Activated CD4-positive, alpha-beta T cell treated with anti-CD3 and anti-CD28 coated beads for 4 hours (primary cell): ENCODE measurements around the gene NPAP1.
"Not testable (repeated sequence)": the region's sequence is repeated elsewhere in the genome, so short reads cannot be mapped to it uniquely, and the experiment has no call there.

Experiments
- DNase-seq, 2 donors: peaks; one replicate each; pipeline ENCODE4 v3.0.0-alpha.2; 2020

Gene NPAP1, protein sequence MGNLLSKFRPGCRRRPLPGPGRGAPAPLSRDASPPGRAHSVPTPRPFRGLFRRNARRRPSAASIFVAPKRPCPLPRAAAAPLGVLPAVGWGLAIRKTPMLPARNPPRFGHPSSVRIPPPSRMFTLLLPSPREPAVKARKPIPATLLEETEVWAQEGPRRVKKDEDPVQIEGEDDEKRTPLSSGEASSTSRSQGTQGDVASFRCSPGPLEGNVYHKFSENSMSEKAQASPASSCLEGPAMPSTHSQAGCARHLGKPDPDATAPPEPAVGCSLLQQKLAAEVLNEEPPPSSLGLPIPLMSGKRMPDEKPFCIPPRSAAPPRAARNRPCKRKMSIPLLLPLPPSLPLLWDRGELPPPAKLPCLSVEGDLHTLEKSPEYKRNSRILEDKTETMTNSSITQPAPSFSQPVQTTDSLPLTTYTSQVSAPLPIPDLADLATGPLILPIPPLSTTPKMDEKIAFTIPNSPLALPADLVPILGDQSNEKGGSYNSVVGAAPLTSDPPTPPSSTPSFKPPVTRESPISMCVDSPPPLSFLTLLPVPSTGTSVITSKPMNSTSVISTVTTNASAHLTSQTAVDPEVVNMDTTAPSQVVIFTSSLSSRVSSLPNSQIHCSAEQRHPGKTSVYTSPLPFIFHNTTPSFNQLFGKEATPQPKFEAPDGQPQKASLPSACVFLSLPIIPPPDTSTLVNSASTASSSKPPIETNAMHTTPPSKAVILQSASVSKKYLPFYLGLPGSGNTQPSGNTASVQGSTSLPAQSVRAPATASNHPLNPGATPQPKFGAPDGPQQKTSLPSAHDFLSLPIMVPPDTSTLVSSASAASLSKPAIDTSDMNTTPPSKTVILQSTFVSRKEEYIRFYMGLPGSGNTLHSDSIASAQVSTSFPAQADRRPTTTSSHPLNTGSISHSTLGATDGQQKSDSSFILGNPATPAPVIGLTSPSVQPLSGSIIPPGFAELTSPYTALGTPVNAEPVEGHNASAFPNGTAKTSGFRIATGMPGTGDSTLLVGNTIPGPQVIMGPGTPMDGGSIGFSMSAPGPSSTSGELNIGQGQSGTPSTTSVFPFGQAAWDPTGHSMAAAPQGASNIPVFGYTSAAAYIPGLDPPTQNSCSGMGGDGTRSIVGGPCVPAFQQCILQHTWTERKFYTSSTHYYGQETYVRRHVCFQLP

DNA sequence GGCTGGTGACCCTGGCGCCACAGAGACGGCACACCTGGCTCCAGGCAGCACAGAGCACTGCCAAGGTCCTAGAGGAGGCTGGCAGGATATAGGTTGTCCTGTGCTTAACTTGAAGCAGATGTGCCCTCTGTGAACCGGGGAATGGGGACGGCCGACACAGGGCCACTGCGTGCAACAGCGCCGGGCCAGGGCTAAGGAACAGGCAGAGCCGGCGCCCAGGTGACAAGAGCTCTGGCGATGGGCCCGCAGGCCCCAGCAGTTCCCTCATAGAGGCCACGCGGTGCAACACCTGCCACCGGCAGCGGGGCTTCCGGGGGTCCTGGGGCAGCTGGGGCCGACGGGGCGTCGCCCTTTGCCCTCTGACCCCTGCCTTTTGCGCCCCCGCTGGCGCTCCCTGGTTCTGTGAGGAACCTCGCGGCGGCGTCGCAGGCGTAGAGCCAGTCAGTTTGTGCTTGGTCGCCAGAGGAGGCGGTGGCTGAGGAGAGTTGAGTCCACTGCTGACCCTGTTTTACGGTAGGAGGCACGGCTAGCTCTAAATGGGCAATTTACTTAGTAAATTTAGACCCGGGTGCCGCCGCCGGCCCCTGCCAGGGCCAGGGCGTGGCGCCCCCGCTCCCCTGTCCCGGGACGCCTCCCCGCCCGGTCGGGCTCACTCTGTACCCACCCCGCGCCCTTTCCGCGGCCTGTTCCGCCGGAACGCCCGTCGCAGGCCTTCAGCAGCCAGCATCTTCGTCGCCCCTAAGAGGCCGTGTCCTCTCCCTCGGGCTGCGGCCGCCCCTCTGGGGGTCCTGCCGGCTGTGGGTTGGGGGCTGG is at the start of gene NPAP1:
Gene NPAP1 (plus strand): TSS at position 444 of the 813 bp plus-strand sequence. CDS start 93 bp downstream, at position 537.
- DNase-seq: no peak

DNA sequence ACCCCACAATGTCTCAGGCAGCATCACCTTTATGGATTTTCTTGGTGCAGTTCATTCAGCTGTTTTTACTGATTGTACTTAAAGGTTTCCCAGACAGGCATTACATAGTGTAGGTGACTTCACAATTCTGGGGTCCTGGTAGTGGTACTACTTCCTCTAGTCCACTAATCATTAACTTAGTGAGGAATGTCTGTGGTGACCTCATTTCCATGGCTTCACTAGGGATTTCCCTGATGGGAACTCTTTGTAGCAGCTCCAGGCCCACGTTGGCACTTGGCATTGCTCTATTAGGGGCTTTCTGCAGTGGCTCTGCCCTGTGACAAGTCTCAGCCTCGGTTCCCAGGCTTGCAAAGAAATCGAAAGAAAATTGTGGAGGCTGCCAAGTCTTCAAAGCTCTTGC is 48.1 kb upstream of the NPAP1 start:
- no peak for DNase-seq

DNA sequence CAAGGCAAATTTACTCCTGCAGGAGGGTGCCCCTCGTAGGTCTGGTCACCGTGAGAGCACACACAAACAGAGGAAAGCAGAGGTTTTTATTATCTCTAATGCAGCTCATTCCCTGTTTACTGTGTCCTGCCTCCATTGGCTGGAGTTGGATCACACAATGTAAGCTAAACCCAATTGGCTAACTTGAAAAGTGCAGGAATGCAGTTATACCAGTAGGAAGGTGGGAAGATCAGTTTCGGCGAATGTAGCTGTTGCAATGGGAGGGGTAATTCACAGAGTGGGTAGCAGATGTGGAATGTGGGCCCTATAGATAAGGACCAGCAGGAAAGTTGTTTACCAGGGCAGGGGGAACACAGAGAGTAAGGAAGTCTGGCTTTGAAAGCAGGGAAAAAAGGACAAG is 42.5 kb upstream of the NPAP1 start:
- DNase-seq: no peak

DNA sequence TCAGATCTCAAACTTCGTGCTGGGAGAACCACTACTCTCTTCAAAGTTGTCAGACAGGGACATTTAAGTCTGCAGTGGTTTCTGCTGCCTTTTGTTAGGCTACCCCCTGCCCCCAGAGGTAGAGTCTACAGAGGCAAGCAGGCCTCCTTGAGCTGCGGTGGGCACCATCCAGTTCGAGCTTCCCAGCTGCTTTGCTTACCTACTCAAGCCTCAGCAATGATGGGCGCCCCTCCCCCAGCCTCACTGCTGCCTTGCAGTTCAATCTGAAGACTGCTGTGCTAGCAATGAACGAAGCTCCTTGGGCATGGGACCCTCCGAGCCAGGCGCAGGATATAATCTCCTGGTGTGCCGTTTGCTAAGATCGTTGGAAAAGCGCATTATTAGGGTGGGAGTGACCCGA is 36.2 kb upstream of the NPAP1 start:
- not testable (repeated sequence) for DNase-seq

DNA sequence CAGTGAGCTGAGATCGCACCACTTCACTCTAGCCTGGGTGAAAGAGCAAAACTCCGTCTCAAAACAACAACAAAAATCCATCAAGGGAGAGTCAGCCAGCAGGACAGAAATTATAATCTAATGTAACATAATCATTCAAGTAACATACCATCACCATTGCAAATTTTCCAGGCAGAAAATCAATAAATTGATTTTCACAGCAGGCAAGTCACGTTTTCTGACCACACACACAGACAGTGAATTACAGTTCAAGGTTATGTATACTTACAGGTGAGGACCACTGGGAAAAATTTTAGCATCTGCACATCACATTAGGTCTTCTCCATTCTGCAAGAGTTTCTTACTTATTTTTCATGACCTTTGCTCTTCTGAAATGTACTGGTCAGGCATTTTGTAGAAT is 29.9 kb upstream of the NPAP1 start:
- DNase-seq: no peak

DNA sequence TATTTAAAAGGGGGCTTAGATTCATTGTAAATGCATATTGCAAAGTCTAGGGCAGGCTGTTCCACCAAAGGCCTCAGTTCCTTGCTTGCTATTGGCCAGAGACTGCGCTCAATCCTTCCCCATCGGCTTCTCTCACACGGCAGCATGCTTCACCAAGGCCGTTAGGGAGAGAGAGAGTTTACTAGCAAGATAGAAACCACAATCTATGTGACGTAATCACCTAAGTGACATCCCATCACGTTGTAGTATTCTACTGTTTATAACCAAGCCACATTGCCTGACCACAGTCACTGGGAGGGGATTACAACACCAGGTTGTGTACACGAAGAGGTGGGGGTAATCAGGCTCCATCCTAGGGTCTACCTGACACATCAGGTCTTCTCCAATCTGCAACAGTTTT is 16.0 kb upstream of the NPAP1 start:
- no peak for DNase-seq

DNA sequence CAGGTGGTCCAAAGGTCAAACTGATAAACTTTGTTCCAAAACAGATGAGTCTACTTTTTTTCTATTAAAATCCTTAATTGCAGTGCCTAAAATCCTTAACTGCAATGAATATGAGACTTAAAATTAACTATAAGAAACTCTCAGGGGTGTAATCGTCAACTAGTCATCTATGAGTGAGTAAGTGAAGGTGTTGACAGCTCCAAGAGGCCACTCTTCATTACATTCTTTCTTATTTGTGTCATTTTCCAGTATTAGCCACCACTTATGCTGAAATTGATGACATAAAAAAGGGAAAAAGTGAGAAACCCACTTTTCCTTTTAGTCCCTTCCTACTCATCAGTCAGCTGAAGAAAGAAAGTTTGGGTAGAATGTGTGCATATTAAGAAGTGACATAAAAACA is 12.6 kb upstream of the NPAP1 start:
- no peak for DNase-seq

DNA sequence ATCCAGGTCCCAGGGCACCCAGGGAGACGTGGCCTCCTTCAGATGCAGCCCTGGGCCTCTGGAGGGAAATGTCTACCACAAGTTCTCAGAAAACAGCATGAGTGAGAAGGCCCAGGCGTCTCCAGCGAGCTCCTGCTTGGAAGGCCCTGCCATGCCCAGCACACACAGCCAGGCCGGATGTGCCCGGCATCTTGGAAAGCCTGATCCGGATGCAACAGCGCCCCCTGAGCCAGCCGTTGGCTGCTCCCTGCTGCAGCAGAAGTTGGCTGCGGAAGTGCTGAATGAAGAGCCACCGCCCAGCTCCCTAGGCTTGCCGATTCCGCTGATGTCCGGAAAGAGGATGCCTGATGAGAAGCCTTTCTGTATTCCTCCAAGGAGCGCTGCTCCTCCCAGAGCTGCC is 856 bp downstream of the NPAP1 start:
- no peak for DNase-seq

DNA sequence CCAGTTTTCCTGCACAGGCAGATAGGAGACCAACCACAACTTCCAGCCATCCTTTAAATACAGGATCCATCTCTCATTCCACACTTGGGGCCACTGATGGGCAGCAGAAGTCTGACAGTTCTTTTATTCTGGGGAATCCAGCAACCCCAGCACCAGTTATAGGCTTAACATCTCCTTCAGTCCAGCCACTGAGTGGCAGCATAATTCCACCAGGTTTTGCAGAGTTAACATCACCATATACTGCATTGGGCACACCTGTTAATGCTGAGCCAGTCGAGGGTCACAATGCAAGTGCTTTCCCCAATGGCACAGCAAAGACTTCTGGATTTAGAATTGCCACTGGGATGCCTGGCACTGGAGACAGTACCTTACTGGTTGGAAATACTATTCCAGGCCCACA is 2.9 kb downstream of the NPAP1 start:
- no peak for DNase-seq

DNA sequence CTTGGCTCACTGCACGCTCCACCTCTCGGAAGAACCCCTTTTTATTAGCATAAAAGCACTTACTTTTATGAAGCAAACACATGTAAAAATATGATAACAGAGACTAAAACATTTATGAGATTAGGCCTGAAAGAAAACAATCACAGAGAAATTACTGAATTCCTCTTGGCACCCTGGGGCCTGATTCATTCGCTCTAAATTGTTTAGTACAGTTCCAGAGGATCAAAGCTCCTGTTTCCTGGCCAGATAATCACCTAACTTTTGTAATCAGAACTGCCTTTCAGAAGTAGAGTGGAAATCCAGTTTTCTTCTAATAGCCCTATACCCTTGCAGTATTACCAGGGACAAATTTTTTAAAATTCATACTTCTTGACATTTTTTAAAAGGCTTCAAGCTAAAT is 6.4 kb downstream of the NPAP1 start:
- no peak for DNase-seq

DNA sequence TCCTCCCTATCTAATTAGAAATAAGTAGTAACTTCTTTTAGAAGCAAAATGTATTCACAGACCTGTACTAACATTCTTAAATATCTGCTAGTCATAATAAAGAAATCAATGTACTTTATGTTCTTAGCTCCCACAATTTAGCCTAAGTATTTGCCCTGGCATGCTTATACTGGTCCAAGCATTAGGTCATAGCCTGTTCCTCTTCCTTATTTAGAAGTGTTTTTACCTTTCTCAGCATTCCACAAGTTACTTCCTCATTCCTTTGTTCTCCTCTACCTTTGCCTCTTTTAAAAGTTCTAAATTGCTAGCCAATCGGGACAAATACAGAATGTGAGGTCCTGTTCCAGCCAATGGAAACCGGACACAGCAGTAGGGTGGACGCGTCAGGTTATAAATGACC is 7.3 kb downstream of the NPAP1 start:
- DNase-seq: not testable (repeated sequence)

DNA sequence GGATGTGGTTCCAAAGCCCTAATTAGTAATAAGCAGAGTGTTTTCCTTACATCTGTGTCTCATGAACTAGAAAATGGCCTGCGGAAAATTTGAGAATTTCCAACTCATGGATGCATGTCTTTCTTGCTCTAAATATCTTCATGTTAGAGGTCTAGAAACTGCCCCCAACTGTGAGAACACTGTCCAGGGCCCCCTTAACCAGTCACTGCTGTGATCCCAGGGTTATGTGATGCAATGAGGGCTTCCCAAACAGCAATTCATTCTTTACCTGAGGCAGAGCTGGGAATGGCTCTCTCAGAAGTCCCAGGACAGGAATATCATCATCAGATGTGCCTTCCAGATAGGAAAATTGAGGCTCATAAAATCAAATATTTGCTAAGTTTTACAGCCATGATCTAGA is 8.2 kb downstream of the NPAP1 start:
- no peak for DNase-seq

DNA sequence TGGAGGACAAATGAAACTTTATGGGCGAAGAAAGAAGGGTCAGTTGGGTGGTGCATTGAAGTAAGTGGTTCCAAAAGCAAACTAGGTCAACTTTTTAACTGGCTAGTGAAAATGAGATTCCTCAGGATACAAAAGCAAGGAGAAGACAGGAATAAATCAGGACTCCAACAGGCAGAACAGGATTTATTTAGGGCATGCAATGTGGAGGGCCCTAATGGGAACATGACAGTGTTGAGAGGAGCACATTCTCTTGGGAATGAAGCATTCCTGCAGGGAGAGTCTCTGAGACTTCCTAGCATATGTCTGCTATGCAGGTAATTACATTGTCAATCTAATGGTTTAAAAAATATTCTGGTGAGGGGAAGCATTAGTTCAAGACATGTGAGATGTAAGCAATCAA is 8.7 kb downstream of the NPAP1 start:
- DNase-seq: no peak

DNA sequence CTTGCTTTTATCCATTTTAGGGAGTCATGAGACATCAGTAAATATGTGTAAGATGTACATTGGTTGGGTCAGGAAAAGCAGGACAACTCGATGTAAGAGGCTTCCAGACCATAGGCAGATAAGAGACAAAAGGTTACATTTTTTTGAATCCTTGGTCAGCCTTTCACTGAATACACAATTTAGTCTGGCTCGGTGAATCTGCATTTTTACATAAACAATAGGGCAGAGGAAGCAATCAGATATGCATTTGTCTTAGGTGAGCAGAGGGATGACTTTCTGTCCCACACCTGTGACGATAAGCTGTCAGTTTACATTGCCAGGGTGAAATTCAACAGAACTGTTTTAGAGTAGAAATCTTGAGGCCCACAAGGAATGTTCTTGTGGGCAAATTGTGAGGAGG is 20.6 kb downstream of the NPAP1 start:
- no peak for DNase-seq

DNA sequence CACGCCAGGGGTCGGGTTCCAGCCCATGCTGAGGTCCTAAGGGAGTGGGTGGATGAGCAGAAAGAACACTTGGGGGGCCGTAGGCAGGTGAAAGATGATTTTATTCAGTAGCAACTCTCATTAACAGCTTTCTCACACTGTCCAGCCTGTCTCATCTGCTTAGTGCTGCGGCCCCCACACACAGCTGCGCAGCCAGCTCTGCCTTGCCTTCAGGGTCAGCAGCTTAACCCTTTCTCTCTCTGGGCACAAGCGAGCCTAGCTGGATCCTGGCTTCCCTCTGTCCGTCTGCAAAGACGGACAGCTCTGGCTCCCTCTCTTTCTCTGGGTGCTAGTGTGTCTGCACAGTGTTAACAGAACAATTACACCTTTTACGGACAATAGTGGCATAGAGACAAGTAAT is 21.3 kb downstream of the NPAP1 start:
- no peak for DNase-seq

DNA sequence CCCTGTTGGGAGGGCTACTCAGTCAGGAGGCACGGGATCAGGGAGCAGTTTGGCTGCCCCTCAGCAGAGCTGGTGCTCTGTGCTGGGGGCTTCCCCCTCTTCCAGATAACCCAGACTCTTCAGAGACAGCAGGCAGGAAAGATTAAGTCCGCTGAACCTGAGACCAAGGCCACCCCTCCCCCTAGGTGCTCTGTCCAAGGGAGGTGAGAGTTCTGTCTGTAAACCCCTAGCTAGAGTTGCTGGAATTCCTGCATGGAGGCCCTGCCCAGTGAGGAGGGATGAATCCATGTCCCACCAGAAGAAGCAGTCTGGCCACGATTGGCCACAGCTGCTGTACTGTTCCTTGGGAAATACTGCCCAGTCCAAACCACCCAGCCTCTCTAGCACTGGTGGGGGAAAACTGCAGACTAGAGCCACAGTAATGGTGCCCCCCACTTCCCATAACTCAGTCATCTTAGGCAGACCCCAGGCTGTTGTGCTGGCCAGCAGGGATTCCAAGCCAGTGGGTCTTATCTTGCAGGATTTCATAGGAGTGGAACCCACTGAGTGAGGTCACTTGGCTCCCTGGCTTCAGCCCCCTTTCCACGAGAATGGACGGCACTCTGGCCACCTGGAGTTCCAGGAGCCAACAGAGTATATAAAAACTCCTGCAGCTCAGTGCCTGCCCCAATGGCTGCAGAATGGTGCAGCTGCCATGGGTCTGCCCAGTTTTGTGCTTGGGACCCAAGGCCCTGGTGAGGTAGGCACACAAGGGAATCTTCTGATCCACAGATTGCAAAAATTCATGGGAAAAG is 42.9 kb downstream of the NPAP1 start:
- DNase-seq: no peak

DNA sequence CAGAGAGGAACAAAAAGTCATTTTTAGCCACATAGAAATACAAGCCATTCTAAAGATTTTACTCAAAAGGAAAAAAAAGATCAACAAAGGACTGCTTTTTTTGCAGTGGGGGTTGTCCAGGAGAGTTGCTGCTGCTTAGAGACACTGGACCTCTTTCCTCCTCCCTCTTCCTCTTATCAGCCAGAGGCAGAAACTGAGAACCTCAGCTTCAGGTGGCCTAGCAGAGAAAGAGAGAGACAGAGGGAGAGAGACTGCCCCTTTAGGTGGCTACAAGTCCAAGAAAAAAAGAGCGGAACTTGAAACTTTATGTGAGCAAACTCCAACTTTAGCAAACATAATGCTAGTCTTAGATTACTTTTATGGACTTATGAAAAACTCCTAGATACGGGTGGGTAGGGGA is 54.2 kb downstream of the NPAP1 start:
- no peak for DNase-seq
